C4-2B (cell line): ENCODE measurements around the gene BMPR1B.

ENCODE experiments used
- CTCF ChIP-seq: fragments of 450-650 bp; conservative IDR thresholded peaks from 2 replicates; pipeline ENCODE4 v1.5.1; 2017; ENCODE audit warnings: mild to moderate bottlenecking
- ZFX ChIP-seq: fragments of 450-650 bp; IDR thresholded peaks from 2 replicates; pipeline ENCODE4 v1.6.1; 2017

GRCh38 chr4:94762326-94762725 lies 4.6 kb downstream of the BMPR1B start:
- TF ChIP-seq CTCF (no peak), ZFX (no peak)
